ENCODE measurements around the gene ATP11B.

GRCh38 chr3:182869059-182869458, 75.8 kb downstream of the ATP11B start:
- TF ChIP-seq CTCF (IDR thresholded peaks at IDR 0.05) (no peak), EZH2phosphoT487 (IDR thresholded peaks at IDR 0.05) (no peak)
